OCI-M2 (cell line): ENCODE results near the gene NKAIN2.
"Not testable (repeated sequence)": the region's sequence is repeated elsewhere in the genome, so short reads cannot be mapped to it uniquely, and the experiment has no call there.

Experiments
- DNase-seq: peaks from one replicate; lab custom pipeline; 2025; ENCODE audit not compliant: unreplicated experiment; lab: John Stamatoyannopoulos, UW

NKAIN2 gene

GRCh38 chr6:123956492-123957139 is 153.0 kb downstream of the NKAIN2 start:
- no peak for DNase-seq

GRCh38 chr6:123962508-123962907 is 158.8 kb downstream of the NKAIN2 start:
- no peak for DNase-seq

DNA sequence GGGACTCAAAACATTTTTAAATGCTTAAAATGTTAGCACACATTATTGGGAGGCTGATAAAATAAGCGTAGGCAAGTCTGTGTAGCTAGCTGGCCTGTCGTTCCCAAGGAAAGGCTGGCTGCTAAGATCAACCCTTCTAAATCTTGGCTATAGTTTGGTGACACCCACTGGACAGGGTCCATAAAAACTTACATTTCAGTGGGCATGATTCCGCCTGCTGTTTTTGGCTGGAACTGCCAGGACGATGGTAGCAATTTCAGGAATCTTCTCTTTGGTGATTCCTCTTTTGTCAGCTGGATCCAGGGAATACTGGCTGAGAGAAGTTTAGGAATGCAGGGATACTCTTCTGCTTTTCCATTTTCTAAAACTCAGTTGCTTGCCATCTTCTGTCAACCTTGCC is 162.2 kb downstream of the NKAIN2 start:
- no peak for DNase-seq

DNA sequence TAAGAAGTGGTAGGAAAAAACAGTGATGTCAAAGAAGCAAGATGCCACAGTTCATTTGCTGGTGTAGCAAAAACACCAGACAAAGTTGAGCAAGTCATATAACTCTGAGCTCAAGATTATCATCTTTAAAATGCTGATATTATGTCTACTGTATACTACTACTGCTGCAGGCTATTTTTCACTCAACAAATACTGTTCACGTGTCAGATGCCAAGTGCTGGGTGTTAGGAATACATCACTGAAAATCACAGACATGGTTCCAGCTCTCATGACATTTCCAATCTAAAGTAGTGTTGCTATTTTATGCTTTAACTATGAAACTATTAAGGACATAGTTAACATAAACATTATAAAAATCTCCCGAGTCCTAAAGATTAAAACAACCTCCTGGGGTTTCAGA is 163.0 kb downstream of the NKAIN2 start:
- no peak for DNase-seq

DNA sequence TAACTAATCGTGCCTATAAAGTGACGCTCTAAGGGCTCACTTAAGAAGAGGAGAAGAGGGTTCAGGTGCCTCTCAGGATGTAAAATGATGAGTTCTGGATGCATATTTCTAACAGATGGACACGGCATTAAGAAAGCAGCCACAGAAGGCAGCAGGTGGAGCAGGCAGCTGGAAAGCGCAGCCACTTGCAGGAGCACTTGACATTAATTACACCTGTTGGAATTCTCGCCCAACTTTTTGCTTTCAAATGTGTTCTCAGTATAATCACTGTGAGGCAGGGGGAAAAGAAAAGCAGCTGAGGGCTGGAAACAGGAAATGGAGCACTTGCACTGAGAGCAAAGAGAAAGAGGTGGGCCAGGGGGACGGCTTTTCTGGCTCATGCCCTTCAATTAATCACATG is 164.2 kb downstream of the NKAIN2 start:
- DNase-seq: no peak

- no peak for DNase-seq
These were observed 169.1 kb downstream of the NKAIN2 start for GRCh38 chr6:123972600-123973294.

DNA sequence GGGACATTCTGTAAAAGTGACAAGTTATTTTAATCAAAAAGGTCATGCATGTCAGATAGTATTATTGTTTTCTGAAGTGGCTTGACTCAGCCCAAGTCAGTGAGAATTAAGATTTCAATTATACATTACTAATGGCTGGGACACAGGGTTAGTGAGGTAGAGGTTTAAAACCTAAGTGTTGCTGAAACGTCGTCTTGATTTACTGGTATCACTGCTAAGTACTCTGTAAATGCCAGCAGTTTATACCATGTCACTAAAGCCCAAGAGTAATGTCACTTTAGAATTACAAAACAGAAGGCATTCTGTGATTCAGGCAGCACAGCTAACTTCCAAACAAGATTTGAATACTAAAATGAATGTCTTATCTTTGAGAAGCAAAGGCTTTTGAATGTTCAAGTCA is 176.6 kb downstream of the NKAIN2 start:
- DNase-seq: no peak

DNA sequence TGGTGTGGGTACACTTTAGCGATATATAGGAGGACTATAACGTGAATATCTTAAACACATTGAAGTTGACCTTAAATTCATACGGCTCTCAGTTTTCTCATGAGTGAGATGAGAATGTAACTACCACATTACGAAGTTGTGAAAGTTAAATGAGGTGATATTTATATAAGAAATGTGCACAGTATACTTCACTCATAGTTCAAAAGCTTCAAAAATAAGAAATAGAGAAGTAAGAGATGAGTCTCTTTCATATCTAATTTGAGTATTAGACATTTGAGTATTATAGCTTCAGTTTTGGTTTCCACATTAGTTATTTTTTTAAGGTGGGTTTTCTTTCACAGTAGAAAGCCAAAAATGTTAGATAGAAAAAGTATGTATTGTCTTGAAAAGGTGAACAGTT is 183.3 kb downstream of the NKAIN2 start:
- no peak for DNase-seq

DNA sequence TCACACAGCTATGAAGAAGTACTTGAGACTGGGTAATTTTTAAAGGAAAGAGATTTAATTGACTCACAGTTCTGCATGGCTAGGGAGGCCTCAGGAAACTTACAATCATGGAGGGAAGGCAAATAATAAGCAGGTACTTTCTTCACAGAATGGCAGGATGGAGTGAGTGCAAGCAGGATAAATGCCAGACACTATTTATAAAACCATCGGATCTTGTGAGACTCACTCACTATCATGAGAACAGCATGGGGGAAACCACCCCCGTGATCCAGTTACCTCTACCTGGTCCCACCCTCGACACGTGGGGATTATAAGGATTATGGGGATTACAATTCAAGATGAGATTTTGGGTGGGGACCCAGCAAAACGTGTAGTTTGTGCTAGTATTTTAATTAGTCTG is 186.3 kb downstream of the NKAIN2 start:
- not testable (repeated sequence) for DNase-seq

GRCh38 chr6:123990376-123990775 is 186.7 kb downstream of the NKAIN2 start:
- no peak for DNase-seq

DNA sequence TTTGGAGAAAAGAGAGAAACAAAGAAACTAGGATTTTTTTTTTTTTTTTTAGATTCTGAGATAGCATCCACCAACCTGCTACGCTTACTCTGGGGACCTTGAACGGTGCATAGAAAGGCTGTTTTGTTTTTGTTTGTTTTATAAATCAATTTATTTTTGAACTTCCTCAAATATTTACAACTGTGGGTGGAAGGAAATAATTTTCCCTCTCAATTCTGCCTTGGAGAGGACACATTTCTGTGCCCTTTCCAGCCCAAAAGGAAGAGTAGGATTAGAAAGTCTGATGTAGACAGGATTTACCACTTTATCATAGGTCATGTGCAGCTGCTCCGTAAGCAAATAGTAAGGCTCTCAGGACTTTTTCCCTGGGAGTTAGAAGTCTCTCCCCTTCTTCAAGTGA is 190.5 kb downstream of the NKAIN2 start:
- no peak for DNase-seq

DNA sequence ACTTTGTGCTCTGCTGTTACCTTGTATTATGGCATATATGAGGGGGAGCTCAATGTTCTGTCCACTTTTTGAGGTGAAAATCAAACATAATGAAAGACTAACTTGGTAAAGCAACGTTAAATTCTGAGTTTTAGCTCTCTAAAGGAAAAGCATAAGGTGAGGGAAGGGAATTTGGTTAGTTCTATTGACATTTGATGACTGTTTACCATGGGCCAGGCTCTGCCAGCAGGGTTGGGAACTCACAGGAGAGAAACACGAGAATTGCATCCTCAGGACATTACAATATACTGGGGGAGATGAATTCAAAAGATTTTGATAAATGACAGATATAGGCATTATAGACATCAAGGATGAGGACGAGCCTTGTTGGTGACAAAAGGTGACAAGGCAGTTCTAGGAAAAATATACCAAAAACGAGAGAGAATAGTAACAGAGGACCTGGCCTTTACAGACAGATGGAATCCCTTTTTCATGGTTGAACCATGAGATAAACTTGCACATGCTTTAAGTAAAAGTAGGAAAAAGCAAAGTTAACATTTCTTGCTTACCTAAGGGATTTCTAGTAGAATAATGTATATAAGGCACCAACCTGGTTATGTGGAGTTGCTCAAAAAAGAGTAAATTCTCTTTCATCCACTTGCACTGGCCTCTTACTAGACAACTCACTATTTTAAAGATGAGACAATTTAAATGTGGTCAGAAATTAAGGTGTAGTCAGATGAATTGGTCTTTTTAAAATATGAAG is 191.4 kb downstream of the NKAIN2 start:
- DNase-seq: no peak

DNA sequence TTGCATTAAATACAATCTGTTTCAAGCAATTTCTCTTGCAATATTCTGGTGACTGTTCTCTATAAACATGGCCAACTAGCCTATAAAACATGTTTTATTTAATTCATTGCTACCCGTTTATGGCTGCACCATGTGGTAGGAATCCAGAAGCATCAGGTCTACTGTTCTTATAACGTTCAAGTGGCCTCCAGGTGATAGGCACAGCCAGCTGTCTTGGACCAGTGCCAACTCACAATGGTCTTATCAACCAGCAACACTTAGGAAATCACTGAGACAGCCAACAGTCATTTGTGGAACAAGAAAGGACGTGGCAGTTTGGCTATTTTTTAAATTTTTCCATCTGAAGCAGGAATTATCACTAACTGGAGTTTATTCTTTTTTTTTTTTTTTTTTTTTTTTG is 193.6 kb downstream of the NKAIN2 start:
- DNase-seq: no peak

GRCh38 chr6:124002377-124003081 is 198.9 kb downstream of the NKAIN2 start:
- DNase-seq: no peak

DNA sequence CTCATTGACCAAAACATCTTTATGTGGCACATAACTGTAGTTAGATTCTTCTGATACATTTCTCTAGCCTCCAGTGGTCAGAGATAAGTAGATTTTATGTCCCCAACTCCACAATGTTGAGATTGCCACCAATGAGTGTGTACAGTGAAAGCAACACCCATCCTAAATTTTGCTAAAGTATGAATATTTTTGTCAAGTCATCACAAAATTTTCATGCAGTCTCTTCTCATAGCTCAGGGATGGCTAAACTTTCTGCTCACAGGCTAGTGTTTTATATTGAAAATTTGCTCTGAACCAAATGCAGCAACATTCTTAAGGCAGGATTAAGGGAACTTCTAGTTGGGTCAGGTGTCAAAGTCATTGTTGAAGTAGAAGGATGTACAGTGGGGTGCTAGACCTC is 203.6 kb downstream of the NKAIN2 start:
- DNase-seq: no peak

- DNase-seq: no peak
These were observed 204.6 kb downstream of the NKAIN2 start for GRCh38 chr6:124008000-124008987.

- DNase-seq: no peak
These were observed 205.5 kb downstream of the NKAIN2 start for GRCh38 chr6:124008988-124009765.

GRCh38 chr6:124010574-124010973 is 206.9 kb downstream of the NKAIN2 start:
- DNase-seq: no peak

GRCh38 chr6:124011180-124011579 is 207.5 kb downstream of the NKAIN2 start:
- no peak for DNase-seq

- DNase-seq: not testable (repeated sequence)
These were observed 218.4 kb downstream of the NKAIN2 start for GRCh38 chr6:124022051-124022450.
